Right lobe of liver (tissue), 4 donors: Measurements from ENCODE around the gene RTKN.

Source experiments
- POLR2A ChIP-seq: fragments of 450-650 bp; IDR thresholded peaks from one replicate; pipeline ENCODE4 v1.6.1; 2017; ENCODE audit warnings: antibody characterized with exemption, mild to moderate bottlenecking
- TF ChIP-seq, protein P1 (sequence below), 4 donors: fragments of 200-600 bp in 3 of 4; fragments of 450-650 bp in 1 of 4; IDR thresholded peaks; one replicate each; pipeline versions ENCODE4 v1.5.1 to v1.8.0; 2016 to 2022; ENCODE audit warnings: antibody characterized with exemption in 4 of 4, mild to moderate bottlenecking in 2 of 4
- donor health status: DM: no; HTN: no; CAD: no.
- donor health status: DM: no; HTN: no; CAD: no.
- donor health status: DM: no; HTN: yes; CAD: no.

DNA sequence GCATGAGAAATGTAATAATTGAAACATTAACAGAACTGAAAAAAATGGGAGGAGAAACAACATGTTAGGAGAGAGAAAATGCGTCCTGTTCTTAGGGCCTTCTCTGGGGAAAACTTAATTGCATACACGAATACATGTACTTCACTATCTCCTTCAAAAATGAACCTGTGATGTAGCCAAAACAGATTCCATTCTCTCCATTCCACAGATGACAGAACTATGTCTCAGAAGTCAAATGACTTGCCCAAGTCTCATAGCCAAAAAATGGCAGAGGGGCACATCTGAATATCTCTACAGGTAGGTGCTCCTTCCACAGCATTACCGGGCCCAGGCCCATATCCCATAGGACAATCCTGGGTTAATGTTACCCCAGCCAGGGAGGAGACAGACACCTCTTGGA, 57.7 kb downstream of the RTKN start:
- no peak for TF ChIP-seq POLR2A
- TF ChIP-seq, protein P1, sequence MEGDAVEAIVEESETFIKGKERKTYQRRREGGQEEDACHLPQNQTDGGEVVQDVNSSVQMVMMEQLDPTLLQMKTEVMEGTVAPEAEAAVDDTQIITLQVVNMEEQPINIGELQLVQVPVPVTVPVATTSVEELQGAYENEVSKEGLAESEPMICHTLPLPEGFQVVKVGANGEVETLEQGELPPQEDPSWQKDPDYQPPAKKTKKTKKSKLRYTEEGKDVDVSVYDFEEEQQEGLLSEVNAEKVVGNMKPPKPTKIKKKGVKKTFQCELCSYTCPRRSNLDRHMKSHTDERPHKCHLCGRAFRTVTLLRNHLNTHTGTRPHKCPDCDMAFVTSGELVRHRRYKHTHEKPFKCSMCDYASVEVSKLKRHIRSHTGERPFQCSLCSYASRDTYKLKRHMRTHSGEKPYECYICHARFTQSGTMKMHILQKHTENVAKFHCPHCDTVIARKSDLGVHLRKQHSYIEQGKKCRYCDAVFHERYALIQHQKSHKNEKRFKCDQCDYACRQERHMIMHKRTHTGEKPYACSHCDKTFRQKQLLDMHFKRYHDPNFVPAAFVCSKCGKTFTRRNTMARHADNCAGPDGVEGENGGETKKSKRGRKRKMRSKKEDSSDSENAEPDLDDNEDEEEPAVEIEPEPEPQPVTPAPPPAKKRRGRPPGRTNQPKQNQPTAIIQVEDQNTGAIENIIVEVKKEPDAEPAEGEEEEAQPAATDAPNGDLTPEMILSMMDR (IDR thresholded peaks at IDR 0.05) = no peak
